Measurements from ENCODE around the gene CCDC149. TPM values are rescaled to one million over a fixed set of nuclear protein-coding genes. Genes with fewer than 3 reads are reported as not detected.

CCDC149 gene
- polyA plus RNA-seq, 3 donors: 16.9 to 21.9 (median 18.1) TPM

DNA sequence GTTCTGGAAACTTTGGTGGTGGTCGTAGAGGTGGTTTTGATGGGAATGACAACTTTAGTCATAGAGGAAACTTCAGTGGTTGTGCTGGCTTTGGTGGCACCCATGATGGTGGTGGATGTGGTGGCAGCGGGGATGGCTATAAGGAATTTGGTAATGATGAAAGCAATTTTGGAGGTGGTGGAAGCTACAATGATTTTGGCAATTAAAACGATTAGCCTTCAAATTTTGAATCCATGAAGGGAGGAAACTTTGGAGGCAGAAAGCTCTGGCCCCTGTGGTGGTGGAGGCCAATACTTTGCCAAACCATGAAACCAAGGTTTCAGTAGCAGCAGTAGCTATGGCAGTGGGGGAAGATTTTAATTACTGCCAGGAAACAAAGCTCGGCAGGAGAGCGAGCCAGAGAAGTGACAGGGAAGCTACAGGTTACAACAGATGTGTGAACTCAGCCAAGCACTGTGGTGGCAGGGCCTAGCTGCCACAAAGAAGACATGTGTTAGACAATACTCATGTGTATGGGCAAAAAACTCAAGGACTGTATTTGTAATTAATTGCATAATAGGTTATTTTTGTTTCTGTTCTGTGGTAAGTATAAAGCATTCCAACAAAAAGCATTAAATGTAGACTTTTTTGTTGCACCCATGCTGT, 140.7 kb downstream of the CCDC149 start:
- no peak for DNase-seq (ENCODE audit: extremely low read depth in 1 of 11, low read depth in 9 of 11, low spot score in 4 of 11)

DNA sequence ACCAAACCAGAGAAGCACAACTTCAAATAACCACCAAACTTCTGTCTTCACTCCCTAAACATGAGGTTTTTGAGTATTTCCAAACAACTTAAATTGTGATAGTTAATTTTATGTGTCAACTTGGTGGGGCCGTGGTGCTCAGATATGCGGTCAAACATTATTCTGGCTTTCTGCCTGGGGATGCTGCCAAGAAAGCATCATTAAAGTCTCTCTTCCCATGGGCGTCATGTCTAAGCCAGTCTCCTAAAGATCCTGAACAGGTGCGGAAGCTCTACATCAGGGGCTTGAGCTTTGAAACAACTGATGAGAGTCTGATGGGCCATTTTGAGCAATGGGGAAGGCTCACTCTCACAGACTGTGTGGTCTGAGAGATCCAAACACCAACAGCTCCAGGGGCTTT, 141.6 kb downstream of the CCDC149 start:
- no peak for DNase-seq (ENCODE audit: extremely low read depth in 1 of 11, low read depth in 9 of 11, low spot score in 4 of 11)

- no peak for DNase-seq (ENCODE audit: extremely low read depth in 1 of 11, low read depth in 9 of 11, low spot score in 4 of 11)
Observed at GRCh38 chr4:24770667-24771066, 142.2 kb downstream of the CCDC149 start.

DNA sequence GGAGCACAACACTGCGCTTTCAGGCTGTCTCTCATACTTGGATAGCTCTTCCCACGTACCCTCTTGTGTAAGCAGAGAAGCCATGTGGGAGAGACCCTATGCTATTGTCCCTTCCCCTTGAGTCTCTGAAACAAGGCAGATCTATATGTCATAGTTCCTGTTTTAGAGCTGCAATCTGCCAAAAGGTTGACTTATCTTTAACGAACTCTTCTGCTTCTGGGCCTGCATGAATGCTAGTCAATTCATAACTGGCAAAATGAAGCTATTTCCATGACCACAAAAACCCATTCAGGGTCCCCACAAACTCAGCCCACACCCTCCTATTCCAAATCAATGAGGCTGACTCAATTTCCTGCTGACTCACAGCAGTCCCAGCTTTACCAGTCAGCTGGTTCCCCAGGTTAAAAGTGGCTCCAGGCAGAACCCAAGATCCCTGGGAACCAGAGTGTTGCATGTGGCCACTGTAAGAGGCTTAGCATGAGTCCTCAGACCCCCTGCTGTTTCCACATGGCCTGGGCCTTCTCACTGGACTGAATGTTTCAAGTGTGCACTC, 142.7 kb downstream of the CCDC149 start:
- DNase-seq (ENCODE audit: extremely low read depth in 1 of 11, low read depth in 9 of 11, low spot score in 4 of 11): no peak

GRCh38 chr4:24769571-24769970, 143.3 kb downstream of the CCDC149 start:
- no peak for DNase-seq (ENCODE audit: extremely low read depth in 1 of 11, low read depth in 9 of 11, low spot score in 4 of 11)

DNA sequence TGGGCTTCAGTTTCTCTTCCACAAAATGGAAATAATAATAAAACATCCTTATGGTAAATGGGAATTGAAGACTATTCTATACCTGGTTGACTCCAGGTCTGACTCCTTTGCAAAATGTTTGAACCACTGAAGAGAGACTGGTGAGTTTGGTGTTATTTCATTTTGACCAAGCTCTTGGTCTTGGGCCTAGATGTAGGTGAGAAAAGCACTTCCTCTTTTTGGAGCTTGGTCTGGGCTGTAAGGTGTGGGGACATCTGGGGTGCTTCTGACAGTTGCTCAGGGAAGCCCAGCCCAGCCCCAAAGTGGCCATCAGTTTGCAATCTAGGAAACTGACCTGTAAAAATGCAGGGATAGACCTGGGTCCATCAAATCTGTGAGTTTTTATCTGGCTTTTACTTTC, 144.2 kb downstream of the CCDC149 start:
- no peak for DNase-seq (ENCODE audit: extremely low read depth in 1 of 11, low read depth in 9 of 11, low spot score in 4 of 11)

DNA sequence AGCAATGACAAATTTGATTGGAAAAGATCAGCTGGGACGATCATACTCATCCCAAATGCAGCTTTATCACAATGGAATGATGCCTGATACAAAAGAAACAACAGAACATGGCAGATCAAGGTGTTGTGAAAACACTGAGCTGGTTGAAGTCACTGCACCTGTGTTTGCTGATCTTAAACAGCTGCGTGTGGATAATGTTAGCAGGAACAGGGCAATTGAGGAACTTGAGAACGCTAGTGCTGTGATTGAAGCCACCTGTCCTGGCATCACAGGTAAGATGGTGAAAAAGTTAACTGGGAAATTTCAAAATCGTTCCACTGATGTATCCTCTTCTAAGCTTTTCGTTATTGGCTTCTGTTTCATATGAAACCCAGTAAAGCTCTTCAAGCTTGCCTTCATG, 144.8 kb downstream of the CCDC149 start:
- DNase-seq (ENCODE audit: extremely low read depth in 1 of 11, low read depth in 9 of 11, low spot score in 4 of 11): no peak

DNA sequence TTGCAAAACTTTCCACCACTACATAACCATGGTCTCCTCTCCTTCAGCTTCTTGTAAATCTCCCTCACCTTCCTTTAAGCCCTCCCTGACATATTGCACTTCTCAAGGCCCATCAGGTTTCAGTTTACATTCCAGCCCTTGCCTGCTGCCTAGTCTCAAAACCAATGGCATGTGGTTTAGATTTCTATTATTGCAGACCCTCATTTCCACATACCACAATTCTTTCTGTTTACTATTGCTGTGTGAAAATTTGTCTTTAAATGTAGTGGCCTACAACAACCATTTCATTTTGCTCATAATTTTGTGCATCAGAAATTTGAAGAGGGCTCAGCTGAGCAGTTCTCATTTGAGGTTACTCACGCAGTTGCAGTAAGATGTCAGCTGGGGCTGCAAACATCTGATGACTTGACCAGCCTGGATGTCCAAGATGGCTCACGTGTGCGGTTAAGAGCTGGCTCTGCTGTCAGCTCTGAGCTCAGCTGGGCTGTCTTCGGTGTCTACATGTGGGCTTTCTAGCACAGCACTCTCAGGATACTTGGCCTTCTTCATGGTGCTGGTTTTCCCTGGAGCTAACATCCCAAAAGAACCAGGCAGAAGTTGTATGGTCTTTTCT, 147.4 kb downstream of the CCDC149 start:
- DNase-seq (ENCODE audit: extremely low read depth in 1 of 11, low read depth in 9 of 11, low spot score in 4 of 11): no peak

DNA sequence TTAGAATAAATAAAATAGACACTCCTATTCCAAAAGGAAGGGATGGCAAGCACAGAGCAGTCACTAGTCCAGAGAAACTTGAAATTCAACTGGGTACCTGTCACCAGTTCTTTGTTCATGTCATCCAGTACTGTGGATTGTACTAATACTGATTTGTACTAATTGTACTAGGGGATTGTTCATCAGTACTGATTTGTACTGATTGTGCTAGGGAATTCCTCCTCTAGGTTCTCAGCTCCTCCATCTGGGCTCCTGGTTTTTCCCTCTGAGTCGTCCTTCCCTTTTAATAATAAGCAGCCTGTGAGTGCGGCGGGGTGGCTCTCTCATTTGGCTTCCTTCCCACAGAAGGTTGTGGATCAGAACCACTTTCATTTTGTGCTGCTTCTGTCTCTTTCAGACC, 148.5 kb downstream of the CCDC149 start:
- no peak for DNase-seq (ENCODE audit: extremely low read depth in 1 of 11, low read depth in 9 of 11, low spot score in 4 of 11)

DNA sequence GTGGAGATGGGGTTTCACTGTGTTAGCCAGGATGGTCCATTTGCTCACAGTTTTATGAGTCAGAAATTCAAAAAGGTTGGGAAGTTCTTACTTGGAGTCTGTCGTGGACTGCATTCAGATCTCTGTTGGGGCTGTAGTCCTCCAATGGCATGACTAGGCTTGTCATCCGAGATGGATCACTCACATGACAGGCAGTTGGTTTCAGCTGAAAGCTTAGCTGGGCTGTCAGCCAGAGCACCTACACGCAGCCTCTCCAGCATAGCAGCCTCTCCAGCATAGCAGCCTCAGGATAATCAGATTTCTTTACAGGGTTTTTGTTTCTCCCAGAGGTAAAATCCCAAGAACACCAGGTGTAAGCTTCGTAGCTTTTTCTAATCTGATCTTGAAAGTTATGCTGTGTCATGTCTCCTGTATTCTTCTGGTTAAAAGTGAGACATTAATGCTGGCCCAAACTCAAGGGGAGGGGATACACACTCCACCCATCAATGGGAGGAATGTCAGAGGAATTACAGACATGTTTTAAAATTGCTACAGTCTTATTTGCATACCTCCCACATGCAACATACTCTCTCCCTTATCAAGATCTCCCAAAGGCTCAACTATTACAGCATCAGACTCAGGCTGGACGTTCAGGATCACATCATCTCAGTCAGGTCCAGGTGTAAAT, 149.1 kb downstream of the CCDC149 start:
- peak in 1 of 11 donors; percentile 17 for DNase-seq (ENCODE audit: extremely low read depth in 1 of 11, low read depth in 9 of 11, low spot score in 4 of 11)

Other genes starting within 250 kb of the CCDC149 start
- gene SOD3, start 117.5 kb downstream of the CCDC149 start, polyA plus RNA-seq (ENCODE audit: insufficient read length in 3 of 3): 10 to 100 TPM in 2 of 3 donors, 1 to 10 TPM in 1; 9.7 to 16.6 (median 12.1) TPM
- gene LGI2, start 117.9 kb upstream of the CCDC149 start, polyA plus RNA-seq (ENCODE audit: insufficient read length in 3 of 3): 10 to 100 TPM; 31.9 to 36.8 (median 33.9) TPM
- 10 to 100 TPM; 13.2 to 22.5 (median 19.4) TPM for gene SEPSECS, start 247.4 kb upstream of the CCDC149 start, polyA plus RNA-seq (ENCODE audit: insufficient read length in 3 of 3)